GM12872 (cell line): ENCODE data around the gene SHOC1.

Experiments
- TF ChIP-seq, protein P1 (sequence below): IDR thresholded peaks from 3 replicates; pipeline ENCODE4 v1.5.1; 2011; ENCODE audit warnings: low read depth, mild to moderate bottlenecking, low read length, moderate library complexity; ENCODE audit not compliant: insufficient read depth

Gene SHOC1

DNA sequence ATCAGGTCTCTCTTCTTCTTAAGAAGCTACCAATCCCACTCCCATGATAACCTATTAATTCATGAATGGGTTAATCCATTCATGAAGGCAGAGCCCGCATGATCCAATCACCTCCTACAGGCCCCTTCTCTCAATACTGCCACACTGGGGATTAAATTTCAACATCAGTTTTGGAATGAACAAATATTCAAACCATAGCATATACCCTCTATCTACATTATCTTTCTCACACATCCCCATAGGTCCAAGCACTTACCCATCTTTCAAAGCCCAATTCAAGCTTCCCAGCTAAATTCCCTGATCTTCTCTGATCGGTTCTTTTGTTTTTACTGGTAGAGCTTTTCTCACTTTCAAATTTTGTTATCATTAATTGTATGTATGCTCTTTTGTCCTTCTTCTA is 10.5 kb upstream of the SHOC1 start:
- TF ChIP-seq, protein P1, sequence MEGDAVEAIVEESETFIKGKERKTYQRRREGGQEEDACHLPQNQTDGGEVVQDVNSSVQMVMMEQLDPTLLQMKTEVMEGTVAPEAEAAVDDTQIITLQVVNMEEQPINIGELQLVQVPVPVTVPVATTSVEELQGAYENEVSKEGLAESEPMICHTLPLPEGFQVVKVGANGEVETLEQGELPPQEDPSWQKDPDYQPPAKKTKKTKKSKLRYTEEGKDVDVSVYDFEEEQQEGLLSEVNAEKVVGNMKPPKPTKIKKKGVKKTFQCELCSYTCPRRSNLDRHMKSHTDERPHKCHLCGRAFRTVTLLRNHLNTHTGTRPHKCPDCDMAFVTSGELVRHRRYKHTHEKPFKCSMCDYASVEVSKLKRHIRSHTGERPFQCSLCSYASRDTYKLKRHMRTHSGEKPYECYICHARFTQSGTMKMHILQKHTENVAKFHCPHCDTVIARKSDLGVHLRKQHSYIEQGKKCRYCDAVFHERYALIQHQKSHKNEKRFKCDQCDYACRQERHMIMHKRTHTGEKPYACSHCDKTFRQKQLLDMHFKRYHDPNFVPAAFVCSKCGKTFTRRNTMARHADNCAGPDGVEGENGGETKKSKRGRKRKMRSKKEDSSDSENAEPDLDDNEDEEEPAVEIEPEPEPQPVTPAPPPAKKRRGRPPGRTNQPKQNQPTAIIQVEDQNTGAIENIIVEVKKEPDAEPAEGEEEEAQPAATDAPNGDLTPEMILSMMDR, result no peak

DNA sequence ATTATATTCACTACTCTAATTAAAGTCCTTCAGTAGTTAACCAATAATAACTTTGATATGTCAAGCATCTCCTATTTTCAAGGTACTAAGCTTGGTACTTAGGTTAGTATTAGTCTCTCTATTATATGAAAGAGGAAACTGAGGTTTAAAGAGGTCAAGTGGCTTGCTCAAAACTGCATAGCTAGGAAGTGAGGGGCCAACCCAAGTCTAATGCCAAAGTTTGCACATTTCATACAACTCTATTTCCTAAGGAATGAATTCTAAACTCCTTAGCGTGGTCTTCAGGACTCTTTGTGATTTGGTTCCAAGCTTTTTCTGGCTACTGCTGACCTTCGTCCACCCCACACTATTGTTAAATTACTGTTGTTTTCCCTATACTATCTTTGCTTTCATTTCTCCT is 9.9 kb upstream of the SHOC1 start:
- TF ChIP-seq, protein P1, result no peak

DNA sequence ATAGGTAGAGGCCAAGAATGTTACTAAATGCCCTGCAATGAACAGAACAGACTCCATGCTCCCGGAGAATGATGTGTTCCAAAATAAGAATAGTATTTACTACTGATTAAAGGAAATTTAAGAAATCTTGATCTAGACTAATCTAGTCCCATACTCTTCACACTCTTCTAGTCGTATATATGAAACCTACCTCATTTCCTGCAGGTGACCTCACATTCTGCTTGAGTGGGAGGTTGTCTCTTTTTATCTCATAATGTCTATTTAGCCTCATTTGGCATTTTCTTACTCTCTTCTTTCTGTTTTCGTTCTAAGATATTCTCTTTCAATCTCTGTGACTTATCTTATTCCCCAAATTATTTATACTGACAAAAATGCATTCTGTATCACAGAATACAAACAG is 9.2 kb upstream of the SHOC1 start:
- TF ChIP-seq, protein P1, result no peak

DNA sequence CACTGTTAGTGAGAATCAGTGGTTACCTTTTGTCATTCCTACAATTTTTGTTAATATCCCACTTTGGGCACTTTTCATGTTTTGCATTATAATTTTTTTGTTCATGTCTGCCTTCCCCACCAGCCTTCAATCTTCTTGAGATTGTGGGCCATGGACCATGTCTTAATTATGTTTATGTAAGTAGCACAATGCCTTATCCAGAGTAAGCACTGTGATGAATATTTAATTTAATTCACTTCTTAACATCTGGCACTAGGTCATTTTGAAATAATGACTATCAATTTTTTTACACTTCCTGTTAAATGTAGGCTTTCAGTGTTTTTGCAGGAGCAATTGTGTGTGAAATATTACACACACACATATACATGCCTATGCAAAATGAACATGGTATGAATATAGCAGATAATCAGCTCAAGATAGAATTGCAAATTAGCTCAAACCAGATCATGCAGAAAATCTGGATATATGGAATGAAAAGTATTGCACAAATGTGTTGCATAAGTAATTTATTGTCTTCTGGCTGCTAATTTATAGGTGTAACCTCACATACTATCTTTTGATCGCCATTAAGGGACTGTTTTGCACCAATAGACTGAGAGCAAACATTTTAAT is 5.3 kb upstream of the SHOC1 start:
- TF ChIP-seq, protein P1, result no peak

DNA sequence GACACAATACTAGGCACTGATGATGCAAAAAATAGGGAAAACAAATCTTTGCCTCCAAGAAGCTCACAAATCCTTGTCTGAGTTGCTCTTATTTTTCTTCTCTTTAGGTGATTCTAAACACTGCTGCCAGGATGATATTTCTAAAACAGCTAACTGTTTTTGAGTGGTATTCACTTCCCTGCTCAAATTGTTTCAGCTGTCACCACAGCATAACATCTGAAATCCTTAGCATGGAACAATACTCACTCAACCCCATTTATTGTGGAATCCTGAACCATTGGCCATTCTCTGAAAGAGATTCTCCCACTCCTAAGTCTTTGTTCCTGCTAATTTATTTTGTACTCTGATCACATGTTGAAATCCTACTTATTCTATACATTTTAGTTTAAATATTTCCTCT is 4.8 kb upstream of the SHOC1 start:
- TF ChIP-seq, protein P1, result no peak

DNA sequence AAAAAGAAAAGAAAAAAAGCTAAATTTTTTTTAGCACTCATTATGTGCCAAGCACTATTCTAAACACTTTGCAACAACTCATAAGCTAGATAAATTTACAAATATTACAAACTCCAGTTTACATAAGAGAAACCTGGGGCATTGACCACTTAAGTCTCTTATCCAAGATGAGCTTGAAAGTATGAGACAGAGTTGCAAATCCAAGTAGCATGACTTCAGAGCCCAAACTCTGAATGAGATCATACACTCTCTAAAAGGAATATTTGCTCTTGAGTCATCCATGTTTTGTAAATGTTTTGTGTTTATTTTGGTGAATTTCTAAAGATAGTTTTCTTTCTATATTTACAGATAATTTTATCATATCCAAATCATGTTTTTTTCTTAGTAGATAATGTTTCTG is 4.0 kb upstream of the SHOC1 start:
- TF ChIP-seq, protein P1, result no peak

DNA sequence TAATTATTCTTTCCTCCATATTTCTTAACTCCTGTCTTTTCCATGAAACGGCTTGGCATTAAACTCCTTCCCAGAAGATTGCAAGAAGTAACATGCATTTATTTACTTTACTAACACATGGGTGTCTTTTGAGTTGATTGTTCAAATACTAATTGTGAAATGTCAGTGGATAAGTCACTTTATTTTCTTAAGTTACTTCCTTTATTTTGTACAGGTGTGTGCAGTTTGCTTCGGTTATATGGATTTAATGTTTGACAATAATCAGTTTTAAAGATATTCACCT is 761 bp upstream of the SHOC1 start:
- TF ChIP-seq, protein P1, result no peak

DNA sequence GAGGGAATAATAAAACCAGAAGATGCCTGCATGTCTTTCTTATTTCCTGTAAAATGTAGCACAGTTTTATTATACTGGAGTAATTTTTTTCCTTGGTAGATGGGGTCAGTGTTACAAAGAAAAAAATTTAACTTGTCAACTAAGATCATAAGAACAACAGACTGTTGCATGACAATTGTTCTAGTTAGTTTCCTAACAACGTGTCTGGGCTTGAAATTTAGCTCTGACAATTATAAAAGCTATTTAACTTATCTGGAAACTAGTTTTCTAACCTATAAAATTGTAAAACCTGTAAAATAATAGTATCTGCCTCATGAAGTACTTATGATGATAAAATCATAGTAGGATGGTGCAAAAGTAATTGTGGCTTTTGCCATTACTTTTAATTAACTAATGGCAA is 4.9 kb downstream of the SHOC1 start:
- TF ChIP-seq, protein P1, result no peak
